ENCODE measurements around the gene KRT12.

DNA sequence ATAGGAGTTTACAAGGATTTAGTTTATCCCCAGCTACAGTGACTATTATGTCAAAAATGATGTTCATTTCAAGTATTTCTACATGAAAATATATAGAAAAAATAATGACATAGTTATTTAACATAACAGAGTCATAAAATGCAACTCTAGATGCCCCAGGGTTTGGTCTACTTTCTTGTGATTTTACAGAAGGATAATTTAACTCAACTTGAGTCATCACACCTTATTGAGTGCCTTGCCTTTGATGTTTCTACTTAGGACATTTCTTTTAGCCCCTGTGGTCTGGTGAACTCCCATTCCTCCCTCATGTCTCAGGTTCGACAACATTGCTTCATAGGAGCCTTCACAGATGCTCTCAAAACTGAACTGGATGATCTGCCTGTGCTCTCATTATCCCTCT lies 16.0 kb upstream of the KRT12 start:
- TF ChIP-seq, protein P1, sequence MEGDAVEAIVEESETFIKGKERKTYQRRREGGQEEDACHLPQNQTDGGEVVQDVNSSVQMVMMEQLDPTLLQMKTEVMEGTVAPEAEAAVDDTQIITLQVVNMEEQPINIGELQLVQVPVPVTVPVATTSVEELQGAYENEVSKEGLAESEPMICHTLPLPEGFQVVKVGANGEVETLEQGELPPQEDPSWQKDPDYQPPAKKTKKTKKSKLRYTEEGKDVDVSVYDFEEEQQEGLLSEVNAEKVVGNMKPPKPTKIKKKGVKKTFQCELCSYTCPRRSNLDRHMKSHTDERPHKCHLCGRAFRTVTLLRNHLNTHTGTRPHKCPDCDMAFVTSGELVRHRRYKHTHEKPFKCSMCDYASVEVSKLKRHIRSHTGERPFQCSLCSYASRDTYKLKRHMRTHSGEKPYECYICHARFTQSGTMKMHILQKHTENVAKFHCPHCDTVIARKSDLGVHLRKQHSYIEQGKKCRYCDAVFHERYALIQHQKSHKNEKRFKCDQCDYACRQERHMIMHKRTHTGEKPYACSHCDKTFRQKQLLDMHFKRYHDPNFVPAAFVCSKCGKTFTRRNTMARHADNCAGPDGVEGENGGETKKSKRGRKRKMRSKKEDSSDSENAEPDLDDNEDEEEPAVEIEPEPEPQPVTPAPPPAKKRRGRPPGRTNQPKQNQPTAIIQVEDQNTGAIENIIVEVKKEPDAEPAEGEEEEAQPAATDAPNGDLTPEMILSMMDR (IDR thresholded peaks at IDR 0.05; ENCODE audit: poor library complexity), result no peak
- TF ChIP-seq EZH2phosphoT487 (IDR thresholded peaks at IDR 0.05; ENCODE audit: low read depth, severe bottlenecking, unreplicated experiment), result no peak
